WTC11 (cell line): ENCODE results near the gene KRT6B. TPM values are rescaled to one million over a fixed set of nuclear protein-coding genes. Genes with fewer than 3 reads are reported as not detected.

Experiments
- ATAC-seq: fragments of 200-7000 bp; cut with Tn5 transposase; 2 replicates; pipeline ENCODE4 v1.10.0; 2021; ENCODE audit warnings: mild to moderate bottlenecking, moderate library complexity
- CTCF ChIA-PET: fragments of 300-600 bp; sonication (Branson Sonifier 250); formaldehyde crosslinking; loops from one replicate; lab custom pipeline; 2021; ENCODE audit warnings: antibody characterized with exemption; lab: Charles Lee
- POLR2A ChIA-PET: fragments of 350-600 bp; sonication (Branson Sonifier 250); formaldehyde crosslinking; loops from one replicate; lab custom pipeline; 2021; ENCODE audit warnings: antibody characterized with exemption; lab: Charles Lee
- DNase-seq: peaks from one replicate; pipeline ENCODE4 v3.0.0; 2021; ENCODE audit warnings: low spot score
- H3K27ac Mint-ChIP-seq: 2 replicates; pipeline ENCODE4 v1.8.0; 2021; ENCODE audit warnings: mixed read lengths
- H3K27me3 Mint-ChIP-seq: 2 replicates; pipeline ENCODE4 v1.8.0; 2021; ENCODE audit warnings: low read depth, mild to moderate bottlenecking, moderate library complexity, mixed read lengths
- H3K36me3 Mint-ChIP-seq: 2 replicates; pipeline ENCODE4 v1.8.0; 2021; ENCODE audit warnings: mixed read lengths
- H3K4me1 Mint-ChIP-seq: 2 replicates; pipeline ENCODE4 v1.8.0; 2022; ENCODE audit warnings: mixed read lengths
- H3K4me3 Mint-ChIP-seq: 2 replicates; pipeline ENCODE4 v1.8.0; 2021; ENCODE audit warnings: mild to moderate bottlenecking, moderate library complexity, mixed read lengths
- H3K9me3 Mint-ChIP-seq: 2 replicates; pipeline ENCODE4 v1.8.0; 2021; ENCODE audit warnings: mixed read lengths
- ARID4B ChIP-seq: sonication (generic); formaldehyde crosslinking; IDR thresholded peaks from 2 replicates; pipeline ENCODE4 v1.8.0; 2023; ENCODE audit warnings: missing genetic modification reagents, mild to moderate bottlenecking, borderline replicate concordance
- ATF1 ChIP-seq: sonication (generic); formaldehyde crosslinking; IDR thresholded peaks from 2 replicates; pipeline ENCODE4 v1.8.1; 2023; ENCODE audit warnings: mild to moderate bottlenecking, moderate library complexity, missing genetic modification reagents
- CBFB ChIP-seq: sonication (generic); formaldehyde crosslinking; IDR thresholded peaks from 2 replicates; pipeline ENCODE4 v1.8.1; 2022; ENCODE audit warnings: mild to moderate bottlenecking, low read depth, missing genetic modification reagents
- CDX4 ChIP-seq: fragments of 250-450 bp; sonication (Bioruptor Pico); IDR thresholded peaks from 2 replicates; pipeline ENCODE4 v1.9.0; 2021; ENCODE audit warnings: moderate library complexity, mild to moderate bottlenecking, inconsistent platforms, borderline replicate concordance
- E2F4 ChIP-seq: sonication (generic); formaldehyde crosslinking; IDR thresholded peaks from 2 replicates; pipeline ENCODE4 v1.8.1; 2022; ENCODE audit warnings: low read depth, mild to moderate bottlenecking, moderate library complexity, missing genetic modification reagents, borderline replicate concordance
- E2F5 ChIP-seq: sonication (generic); formaldehyde crosslinking; IDR thresholded peaks from 2 replicates; pipeline ENCODE4 v1.8.1; 2022; ENCODE audit warnings: mild to moderate bottlenecking, moderate library complexity, missing genetic modification reagents
- EMX1 ChIP-seq: fragments of 250-450 bp; sonication (Bioruptor Pico); IDR thresholded peaks from 2 replicates; pipeline ENCODE4 v1.8.0; 2021; ENCODE audit warnings: mild to moderate bottlenecking
- GTF2I ChIP-seq: fragments of 250-450 bp; sonication (Bioruptor Pico); conservative IDR thresholded peaks from 2 replicates; pipeline ENCODE4 v1.4.0; 2021; ENCODE audit warnings: mild to moderate bottlenecking
- HMGXB4 ChIP-seq: sonication (generic); formaldehyde crosslinking; IDR thresholded peaks from 2 replicates; pipeline ENCODE4 v1.8.1; 2023; ENCODE audit warnings: mild to moderate bottlenecking, moderate library complexity, missing genetic modification reagents
- JUN ChIP-seq: sonication (generic); formaldehyde crosslinking; IDR thresholded peaks from 2 replicates; pipeline ENCODE4 v1.8.0; 2023; ENCODE audit warnings: mild to moderate bottlenecking, missing genetic modification reagents
- OVOL2 ChIP-seq: fragments of 250-450 bp; sonication (Bioruptor Pico); IDR thresholded peaks from 2 replicates; pipeline ENCODE4 v1.9.0; 2021; ENCODE audit warnings: mild to moderate bottlenecking, borderline replicate concordance
- SP1 ChIP-seq: sonication (generic); formaldehyde crosslinking; conservative IDR thresholded peaks from 2 replicates; pipeline ENCODE4 v1.8.1; 2022; ENCODE audit warnings: missing genetic modification reagents
- ZBTB43 ChIP-seq: sonication (generic); formaldehyde crosslinking; IDR thresholded peaks from 2 replicates; pipeline ENCODE4 v1.8.1; 2023; ENCODE audit warnings: mild to moderate bottlenecking, missing genetic modification reagents
- ZNF281 ChIP-seq: sonication (generic); formaldehyde crosslinking; IDR thresholded peaks from 2 replicates; pipeline ENCODE4 v1.8.0; 2023; ENCODE audit warnings: mild to moderate bottlenecking, missing genetic modification reagents
- ZNF416 ChIP-seq: fragments of 250-450 bp; sonication (Bioruptor Pico); IDR thresholded peaks from 2 replicates; pipeline ENCODE4 v1.9.0; 2021; ENCODE audit warnings: mild to moderate bottlenecking, inconsistent platforms
- ZNF532 ChIP-seq: fragments of 250-450 bp; sonication (Bioruptor Pico); IDR thresholded peaks from 2 replicates; pipeline ENCODE4 v1.9.0; 2021; ENCODE audit warnings: mild to moderate bottlenecking, borderline replicate concordance
- total RNA-seq: library from RNA; stranded (reverse); gene quantifications from 3 replicates; pipeline ENCODE4 v1.2.3, GENCODE V29; 2021

KRT6B gene
- total RNA-seq, 1 experiment from 2014 or later, result not detected

GRCh38 chr12:52433501-52434080 lies 18.4 kb downstream of the KRT6B start (continued):
- TF ChIP-seq CDX4 (CRISPR knock-in tag), result no peak
- no peak for TF ChIP-seq EMX1 (CRISPR knock-in tag)
- TF ChIP-seq E2F5 (CRISPR knock-in tag), result no peak
- TF ChIP-seq JUN (CRISPR knock-in tag), result no peak
- TF ChIP-seq ZNF532 (CRISPR knock-in tag), result no peak
- TF ChIP-seq ZNF281 (CRISPR knock-in tag), result no peak
- no peak for TF ChIP-seq HMGXB4 (CRISPR knock-in tag)
- no peak for TF ChIP-seq ZNF416 (CRISPR knock-in tag)

GRCh38 chr12:52432559-52433207 lies 19.3 kb downstream of the KRT6B start:
- POLR2A ChIA-PET, result no interaction called here
- DNase-seq (no peak), ATAC-seq (no peak)
- Mint-ChIP-seq H3K27me3 (no peaks in the 10 kb centered on the region), H3K4me3 (no peak overlapping the region), H3K9me3 (peaks cover 7% of the 10 kb centered on the region), H3K27ac (no peak overlapping the region), H3K4me1 (peaks cover 8% of the 10 kb centered on the region), H3K36me3 (no peaks in the 10 kb centered on the region)
- CTCF ChIA-PET, result interaction anchor here (1.0 to 2.3 kb wide), 3 partner anchors 10 to 37 kb away, joined by 3 to 8 read pairs (median 4); no protein-coding TSS in a partner anchor
- TF ChIP-seq OVOL2 (CRISPR knock-in tag) (no peak), ZBTB43 (no peak), E2F4 (CRISPR knock-in tag) (no peak), SP1 (CRISPR knock-in tag) (no peak), ATF1 (CRISPR knock-in tag) (no peak), GTF2I (no peak), CBFB (CRISPR knock-in tag) (no peak), ARID4B (CRISPR knock-in tag) (no peak)
